ENCODE measurements around the gene ZMYND8.

The ZMYND8 gene

GRCh38 chr20:47332381-47333206 lies 23.9 kb downstream of the ZMYND8 start:
- DNase-seq (ENCODE audit: low read depth), result no peak
- no peak for TF ChIP-seq CTCF (conservative IDR thresholded peaks at IDR 0.05; ENCODE audit: low read length)
- H3K4me3 ChIP-seq (ENCODE audit: low read length), result no peak overlapping the region

GRCh38 chr20:47330933-47331708 lies 25.4 kb downstream of the ZMYND8 start:
- H3K4me3 ChIP-seq (ENCODE audit: low read length), result no peak overlapping the region
- peak; percentile 91 for DNase-seq (ENCODE audit: low read depth)
- no peak for TF ChIP-seq CTCF (conservative IDR thresholded peaks at IDR 0.05; ENCODE audit: low read length)

- H3K4me3 ChIP-seq (ENCODE audit: low read length), result no peak overlapping the region
- no peak for TF ChIP-seq CTCF (conservative IDR thresholded peaks at IDR 0.05; ENCODE audit: low read length)
- no peak for DNase-seq (ENCODE audit: low read depth)
Measured at GRCh38 chr20:47330071-47330470, 26.4 kb downstream of the ZMYND8 start.

GRCh38 chr20:47328129-47328528 lies 28.4 kb downstream of the ZMYND8 start:
- TF ChIP-seq CTCF (conservative IDR thresholded peaks at IDR 0.05; ENCODE audit: low read length), result no peak
- no peak overlapping the region for H3K4me3 ChIP-seq (ENCODE audit: low read length)
- no peak for DNase-seq (ENCODE audit: low read depth)

GRCh38 chr20:47327711-47328110 lies 28.8 kb downstream of the ZMYND8 start:
- no peak for TF ChIP-seq CTCF (conservative IDR thresholded peaks at IDR 0.05; ENCODE audit: low read length)
- DNase-seq (ENCODE audit: low read depth), result no peak

GRCh38 chr20:47326658-47327268 lies 29.7 kb downstream of the ZMYND8 start:
- H3K4me3 ChIP-seq (ENCODE audit: low read length), result no peak overlapping the region
- TF ChIP-seq CTCF (conservative IDR thresholded peaks at IDR 0.05; ENCODE audit: low read length), result no peak
- peak; percentile 36 for DNase-seq (ENCODE audit: low read depth)

More at GRCh38 chr20:47327711-47328110, 28.8 kb downstream of the ZMYND8 start:
- no peak overlapping the region for H3K4me3 ChIP-seq (ENCODE audit: low read length)
